Fibroblast of skin of right quadriceps (primary cell): ENCODE data around the gene FILIP1L.
A peak's percentile ranks its signal among the peaks of the same experiment; 100 is the strongest.

Source experiments
- DNase-seq: peaks from one replicate; pipeline ENCODE4 v3.0.0-alpha.2; 2013

The FILIP1L gene

DNA sequence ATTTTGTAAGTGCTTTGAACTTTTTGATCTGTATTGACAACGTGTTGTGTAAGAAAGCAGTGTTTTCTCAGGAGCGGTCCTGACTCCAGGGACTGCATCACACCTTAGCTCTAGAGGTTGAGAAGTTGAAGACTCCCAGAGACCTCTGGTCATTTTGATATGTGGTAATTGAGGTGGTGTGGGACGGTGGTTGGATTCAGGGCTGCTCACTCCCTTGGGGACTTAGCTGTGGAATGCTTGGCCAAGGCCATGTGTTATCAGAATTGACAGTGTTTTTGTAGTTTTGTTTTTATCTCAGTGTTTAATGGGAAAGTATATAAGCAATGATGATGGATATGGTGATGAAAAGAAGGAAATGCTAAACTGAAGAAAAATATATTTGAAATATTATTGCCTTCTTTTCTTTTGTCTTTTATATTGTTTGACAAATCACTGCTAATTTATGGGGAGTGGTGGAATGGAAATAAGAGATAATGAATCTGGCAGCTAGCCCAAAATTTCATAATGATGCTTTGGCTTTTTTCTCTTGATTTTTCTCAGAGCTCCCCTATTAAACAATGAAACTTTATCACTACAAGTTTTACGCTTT, 280.6 kb downstream of the FILIP1L start:
- no peak for DNase-seq

DNA sequence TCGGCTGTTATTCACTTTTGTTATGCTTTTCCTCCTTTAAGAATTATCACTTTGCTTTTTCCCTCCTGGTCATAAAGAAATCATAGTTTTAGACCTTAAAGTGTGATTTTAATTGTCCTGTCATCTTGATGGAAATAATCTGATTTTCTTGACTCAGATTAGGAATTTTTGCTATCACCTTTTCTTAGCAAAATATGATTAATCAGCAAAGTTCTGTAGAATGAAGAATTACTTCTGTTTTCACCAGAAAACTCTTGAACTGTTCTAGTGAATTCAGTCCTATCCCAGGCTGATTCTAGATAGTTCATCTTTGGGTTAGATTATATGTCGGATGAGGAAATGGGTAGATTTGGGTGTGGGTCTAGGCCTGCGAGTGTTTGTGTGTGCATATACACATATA, 284.5 kb downstream of the FILIP1L start:
- no peak for DNase-seq

DNA sequence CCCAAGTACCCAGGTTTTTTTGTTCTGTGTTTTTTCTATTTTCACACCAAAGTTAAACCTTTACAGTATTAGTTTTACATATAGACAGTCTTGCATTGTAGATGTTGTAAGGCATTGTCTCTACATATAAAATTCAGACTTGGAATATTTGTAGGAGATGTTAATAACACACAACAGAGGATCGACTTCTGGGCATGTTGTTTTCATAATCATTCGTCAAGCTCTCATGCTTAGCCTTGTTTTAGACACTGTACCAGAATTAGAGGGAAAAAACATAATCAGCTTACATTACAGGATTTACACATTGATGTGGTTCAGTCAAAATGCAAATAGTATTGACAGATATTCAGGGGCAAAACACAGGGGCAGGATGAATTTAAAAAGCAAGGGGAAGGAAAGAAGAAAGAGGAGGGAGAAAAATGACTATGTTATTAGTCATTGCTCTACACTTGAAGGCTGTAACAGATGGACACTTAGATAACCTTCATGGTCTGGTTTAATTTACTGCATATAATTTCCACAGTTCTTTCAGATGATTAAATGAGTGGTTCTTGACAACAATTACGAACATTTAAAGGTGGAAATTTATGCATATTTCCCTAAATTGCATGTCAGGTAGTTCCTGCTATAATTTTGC, 289.2 kb downstream of the FILIP1L start:
- DNase-seq: peak; percentile 31

DNA sequence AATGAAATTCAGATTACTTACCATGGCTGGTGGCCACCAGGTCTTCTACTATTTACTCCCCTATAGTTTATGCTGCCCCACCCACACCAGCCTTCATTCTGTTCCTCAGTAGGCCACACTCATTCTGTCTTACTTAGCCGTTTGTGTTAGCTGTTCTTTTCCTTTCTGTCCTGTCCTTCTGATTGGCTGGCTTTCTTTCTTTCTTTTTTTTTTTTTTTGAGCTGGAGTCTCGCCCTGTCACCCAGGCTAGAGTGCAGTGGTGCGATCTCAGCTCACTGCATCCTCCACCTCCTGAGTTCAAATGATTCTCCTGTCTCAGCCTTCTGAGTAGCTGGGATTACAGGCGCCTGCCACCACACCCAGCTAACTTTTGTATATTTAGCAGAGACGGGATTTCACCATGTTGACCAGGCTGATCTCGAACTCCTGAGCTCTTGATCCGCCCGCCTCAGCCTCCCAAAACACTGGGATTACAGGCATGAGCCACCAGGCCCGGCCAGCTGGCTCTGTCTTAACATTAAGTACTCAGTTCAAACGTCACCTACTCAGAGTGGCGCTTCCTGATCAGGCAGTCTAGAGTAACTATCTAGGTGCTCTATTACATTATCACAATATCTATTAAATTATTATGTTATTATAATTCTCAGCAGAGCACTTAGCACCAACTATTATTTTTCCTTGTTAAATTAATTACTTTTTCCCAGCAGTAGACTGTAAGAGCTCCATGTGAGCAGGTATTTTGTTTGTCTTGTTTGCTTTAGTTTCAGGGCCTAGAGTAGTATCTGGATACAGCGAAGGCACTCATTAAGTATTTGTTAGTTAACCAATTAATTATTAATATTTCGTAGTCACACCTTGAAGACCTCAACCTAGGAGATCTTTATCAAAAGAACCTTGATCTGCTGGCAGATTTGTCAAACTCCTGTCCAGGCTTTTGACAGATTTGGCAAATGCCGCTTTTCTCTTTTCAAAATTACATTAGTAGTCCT, 290.3 kb downstream of the FILIP1L start:
- no peak for DNase-seq

DNA sequence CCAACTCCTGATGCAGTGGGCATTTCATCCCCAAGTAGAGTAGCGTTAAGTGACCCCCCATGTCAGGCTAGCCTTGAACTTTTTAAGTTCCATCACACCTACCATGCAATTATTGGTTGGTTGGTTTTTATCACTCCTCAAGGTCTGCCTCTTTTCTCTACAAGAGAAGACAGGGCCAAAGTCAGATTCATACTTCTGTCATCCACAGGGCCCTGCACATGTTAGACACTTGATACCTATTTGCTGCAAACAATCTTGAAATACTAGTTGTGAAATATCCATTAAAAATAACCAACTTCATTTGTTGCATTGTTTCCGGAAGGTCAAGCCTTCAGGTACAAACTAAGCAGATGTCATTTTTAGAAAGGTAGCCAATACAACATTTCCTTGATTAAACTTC, 295.5 kb downstream of the FILIP1L start:
- DNase-seq: no peak

DNA sequence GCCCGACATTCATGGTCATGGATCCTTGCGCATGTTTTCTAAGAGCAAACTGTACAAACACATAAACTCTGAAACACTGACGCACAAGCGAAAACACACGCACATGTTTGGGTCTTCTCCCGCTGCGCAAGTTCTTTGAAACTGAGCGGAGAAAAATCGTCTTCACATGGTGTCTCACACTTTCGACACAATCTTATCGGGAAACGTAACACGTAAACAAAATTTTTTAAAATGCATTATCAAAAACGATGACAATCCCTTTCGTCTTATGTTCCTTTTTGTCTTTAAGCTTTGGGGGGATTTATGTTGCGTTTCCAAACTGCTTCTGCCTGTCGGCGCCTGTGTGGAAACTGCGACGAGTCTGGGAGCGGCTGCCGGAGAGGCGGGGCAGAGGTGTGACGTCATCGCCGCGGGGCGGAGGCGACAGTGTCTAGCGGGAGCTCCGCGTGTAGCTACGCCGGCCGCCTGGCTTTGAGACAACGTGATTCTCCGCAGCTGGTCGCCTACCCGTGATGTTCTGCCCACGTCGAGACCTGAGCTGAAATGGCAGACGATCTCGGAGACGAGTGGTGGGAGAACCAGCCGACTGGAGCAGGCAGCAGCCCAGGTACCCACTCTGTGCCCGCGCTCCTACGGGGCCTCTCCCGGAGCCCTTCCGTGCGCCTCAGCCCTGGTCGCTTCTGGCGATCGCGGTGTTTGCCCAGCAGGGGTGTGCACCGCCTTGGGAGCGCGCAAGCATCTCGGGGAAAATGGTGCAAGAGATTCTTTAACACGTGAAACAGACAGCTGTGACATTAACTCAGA, 296.7 kb downstream of the FILIP1L start, which contains the start of gene CMSS1:
CMSS1 (plus strand) TSS at position 426 of the 804 bp plus-strand sequence.
- peak; percentile 91 for DNase-seq

DNA sequence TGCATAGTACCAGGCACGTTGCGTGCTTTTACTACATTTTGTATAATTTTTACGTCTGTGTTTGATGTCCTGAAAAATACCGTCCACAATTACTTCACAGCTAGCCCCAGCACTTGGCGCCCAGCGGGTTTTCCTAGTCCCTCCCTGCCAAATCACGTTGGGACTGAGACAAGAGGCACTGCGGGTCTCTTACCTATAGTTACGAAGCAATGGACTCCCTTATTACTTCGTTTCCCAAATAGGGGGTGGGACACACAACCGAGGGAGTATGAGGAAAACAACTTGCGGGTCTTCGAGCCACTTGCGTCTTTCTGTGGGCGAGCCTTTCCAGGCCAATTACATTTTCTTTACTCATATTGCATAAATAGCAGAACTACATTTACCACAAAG, 297.3 kb downstream of the FILIP1L start:
- no peak for DNase-seq

DNA sequence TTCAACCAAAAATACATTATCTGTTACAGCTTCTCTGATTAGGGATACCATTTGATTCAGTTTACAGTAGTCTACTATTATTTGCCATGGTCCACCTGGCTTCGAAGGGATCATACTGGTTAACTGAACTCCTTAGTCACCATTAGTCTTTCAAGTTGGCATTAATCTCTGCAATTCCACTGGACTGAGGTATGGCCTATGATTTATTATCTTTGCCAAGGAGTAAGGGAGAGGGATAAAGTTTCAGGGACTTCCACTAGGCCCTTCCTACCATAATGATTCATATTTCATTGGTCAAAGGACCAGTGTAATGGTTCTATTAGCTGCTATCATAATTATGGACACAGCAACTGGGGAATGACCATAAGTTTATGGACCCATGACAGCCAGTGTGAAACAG, 303.9 kb downstream of the FILIP1L start:
- DNase-seq: no peak

DNA sequence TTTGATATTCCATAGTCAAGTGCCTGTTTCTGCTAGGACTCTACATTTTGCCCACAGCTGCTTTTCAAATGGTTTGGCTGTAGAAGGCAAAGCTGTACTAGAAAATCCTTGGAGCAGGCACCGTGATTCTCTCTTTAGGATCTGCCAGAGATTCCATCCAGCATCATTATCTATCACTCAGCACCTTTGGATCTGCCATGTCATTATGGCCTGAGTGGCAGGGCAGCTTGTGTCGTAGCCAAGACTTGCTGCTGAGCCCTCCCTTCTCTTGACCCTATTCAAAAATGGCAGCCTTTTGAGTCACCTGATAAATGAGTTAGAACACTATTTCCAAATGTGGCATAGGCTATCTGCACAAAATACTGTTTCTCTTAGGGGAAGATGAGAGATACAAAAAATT, 304.7 kb downstream of the FILIP1L start:
- no peak for DNase-seq

DNA sequence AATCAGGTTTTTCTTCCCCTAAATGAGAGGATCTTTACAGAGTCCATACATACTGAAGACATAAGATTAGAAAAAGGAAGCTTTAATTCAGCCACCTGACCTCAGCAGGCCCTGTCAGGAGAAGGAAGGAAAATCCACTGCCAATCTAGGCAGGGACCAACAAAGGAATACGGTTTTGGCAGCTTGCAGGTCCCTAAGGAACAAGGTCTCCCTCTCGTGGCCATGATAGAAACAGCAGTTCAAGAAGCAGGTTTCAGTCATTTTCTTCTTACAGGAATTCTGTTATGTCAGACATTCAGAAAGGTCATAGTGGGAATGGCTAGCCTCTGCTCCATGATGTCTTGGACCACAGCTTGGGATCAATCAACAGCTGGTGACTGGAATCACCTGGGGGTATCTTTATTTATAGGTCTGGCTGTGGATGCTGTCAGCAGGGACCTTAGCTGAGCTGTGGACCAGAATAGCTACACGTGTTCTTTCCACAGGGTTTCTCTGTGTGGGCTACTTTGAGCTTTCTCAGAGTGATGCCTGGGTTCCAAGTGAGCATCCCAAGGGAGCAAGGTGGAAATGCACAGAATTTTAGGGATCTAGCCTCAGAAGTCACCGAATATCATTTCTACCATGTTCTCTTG, 306.0 kb downstream of the FILIP1L start:
- DNase-seq: peak; percentile 70

DNA sequence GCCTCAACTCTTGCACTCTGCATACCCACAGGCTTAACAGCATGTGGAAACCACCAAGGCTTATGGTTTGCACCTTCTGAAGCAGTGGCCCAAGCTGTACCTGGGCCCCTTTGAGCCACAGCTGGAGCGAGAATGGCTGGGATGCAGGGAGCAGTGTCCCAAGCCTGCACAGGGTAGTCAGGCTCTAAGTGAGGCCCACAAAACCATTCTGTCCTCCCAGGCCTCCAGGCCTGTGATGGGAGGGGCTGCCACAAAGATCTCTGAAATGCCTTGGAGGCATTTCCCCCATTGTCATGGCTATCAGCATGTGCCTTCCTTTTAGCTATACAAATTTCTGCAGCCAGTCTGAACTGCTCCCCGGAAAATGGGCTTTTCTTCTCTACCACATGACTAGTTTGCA, 309.1 kb downstream of the FILIP1L start:
- no peak for DNase-seq

DNA sequence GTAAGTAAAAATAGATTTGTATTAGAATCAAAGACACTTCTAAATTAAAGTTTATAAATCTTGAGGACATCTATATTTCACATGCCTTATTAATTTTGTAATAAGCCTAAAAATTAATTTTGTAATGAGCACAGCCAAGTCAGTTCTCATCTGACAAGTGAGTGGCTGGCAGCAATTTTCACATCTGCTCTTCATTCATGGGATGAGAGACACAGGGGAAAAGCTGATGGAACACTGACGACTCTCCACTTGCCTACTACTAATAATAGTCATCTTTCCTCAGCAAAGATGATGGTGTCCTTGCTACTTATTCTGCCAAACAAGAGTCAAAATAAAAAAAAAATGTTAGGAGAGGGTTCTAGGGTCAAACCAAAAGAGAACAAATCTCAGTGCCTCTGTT, 311.0 kb downstream of the FILIP1L start:
- DNase-seq: no peak

DNA sequence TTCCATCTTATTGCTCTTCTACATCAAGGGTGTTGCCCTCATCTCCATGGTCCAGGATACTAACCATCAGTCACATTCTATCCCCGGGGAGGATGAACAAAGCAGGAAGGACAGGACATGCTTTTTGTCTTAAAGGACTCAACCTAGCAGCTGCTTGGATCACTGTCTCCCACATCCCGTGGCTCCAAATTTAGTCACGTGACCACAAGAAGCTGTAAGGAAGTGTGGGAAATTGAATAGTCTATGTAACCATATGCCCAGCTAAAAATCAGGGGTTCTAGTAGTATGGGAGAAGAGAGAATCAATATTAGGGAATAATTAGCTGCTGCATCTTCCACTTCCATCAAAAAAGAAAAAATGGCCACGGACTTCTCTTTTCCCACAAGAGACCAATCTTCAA, 314.9 kb downstream of the FILIP1L start:
- no peak for DNase-seq

DNA sequence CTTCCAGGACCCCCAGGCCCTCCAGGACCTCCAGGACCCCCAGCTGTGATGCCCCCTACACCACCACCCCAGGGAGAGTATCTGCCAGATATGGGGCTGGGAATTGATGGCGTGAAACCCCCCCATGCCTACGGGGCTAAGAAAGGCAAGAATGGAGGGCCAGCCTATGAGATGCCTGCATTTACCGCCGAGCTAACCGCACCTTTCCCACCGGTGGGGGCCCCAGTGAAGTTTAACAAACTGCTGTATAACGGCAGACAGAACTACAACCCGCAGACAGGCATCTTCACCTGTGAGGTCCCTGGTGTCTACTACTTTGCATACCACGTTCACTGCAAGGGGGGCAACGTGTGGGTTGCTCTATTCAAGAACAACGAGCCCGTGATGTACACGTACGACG, 318.7 kb downstream of the FILIP1L start:
- no peak for DNase-seq

DNA sequence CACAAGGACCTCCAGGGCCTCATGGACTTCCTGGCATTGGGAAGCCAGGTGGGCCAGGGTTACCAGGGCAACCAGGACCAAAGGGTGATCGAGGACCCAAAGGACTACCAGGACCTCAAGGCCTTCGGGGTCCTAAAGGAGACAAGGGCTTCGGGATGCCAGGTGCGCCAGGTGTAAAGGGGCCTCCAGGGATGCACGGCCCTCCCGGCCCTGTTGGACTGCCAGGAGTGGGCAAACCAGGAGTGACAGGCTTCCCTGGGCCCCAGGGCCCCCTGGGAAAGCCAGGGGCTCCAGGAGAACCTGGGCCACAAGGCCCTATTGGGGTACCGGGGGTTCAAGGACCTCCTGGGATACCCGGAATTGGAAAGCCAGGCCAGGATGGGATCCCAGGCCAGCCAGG, 319.8 kb downstream of the FILIP1L start:
- DNase-seq: no peak

DNA sequence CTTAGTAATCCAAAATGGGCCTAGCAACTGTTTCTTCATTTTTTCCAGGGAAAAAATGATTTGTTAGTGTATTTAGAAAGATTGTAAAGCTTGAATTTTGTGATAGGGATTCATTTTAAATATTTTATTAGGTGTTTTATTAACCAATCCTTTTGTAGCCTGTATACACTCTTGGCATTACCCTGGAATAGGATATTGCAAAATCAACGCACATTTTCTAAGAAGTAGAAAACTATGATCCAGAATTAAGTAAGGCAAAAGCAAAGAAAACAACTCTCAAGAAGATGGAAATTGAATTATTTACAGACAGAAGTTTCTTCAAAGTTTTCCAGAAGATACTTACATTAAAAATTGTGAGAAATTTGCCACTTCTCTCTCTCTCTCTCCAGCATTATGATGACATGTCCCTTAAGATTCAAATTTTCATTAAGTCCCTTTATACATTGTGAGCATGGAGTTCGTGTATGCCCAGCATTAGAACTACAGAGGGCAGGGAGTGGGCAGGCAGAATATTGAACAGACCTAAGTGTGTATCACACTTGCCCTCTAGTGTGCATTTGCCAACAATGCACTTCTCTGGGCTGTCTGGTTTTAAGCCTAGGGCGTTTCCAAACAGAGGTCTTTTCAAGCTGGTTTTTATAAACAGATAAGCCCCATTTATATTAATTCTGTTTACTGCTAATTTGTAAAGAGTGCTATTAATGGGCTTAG, 325.1 kb downstream of the FILIP1L start:
- peak; percentile 68 for DNase-seq
